Measurements from ENCODE around the gene TUBA1C. TPM values are rescaled to one million over a fixed set of nuclear protein-coding genes. Genes with fewer than 3 reads are reported as not detected.
A peak's percentile ranks its signal among the peaks of the same experiment; 100 is the strongest.

The TUBA1C gene
- total RNA-seq, 4 donors from 2014 or later = 53.9 to 130 (median 72.5) TPM

DNA sequence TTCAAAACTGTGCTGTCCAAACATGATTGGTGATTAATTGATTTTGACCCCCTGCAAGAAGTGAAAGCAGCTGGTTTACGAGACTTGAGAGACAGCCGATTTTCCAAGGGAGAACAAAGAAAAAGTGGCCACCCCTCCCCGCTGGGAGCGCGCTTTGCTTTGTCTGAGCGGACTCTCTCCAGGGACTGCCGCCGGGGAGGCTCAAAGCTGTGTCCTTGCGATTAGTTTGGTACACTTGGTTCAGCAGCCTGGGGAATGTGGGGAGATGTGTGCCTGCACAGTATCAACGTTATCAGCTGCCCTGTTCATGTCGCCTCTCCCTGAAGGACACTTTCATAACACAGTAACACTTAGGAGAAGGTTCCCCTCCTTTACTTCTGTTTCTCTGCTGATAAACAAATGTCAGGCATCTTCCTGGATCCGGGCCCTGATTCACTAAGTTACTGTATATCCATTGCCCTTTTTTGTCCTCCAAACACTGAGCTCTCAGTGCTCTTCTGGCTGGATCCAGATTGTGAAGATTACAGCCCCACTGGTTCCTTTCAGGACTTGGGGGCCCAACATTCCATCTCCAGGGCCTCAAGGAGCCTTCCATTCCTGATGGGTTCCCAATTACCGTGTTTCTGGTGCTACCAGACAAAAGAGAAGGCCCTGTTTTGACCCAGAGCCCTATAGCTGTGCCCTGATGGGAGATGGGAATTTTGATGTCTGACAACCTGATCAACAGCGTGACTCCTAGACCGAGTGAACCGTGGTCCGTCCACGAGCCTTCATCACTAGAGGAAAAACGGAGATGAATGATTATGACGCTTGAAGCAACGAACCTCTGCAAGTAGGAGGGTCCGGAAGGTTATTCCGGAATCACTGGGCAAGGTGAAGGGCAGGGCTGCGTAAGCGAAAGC lies 31.7 kb upstream of the TUBA1C start:
- ATAC-seq = no peak
- intact Hi-C loops (cut with DNase I; ENCODE audit: low total_unique reads) (no loop called here), in situ Hi-C loops (cut with MboI; ENCODE audit: low sequenced_read_pairs in 4 of 4) (loop anchor here in 3 of 4 donors (10.0 to 25.0 kb wide), 3 partner anchors 146 to 168 kb away; partner anchors contain the start of genes DHH (in 1 of the 3), KMT2D (in 1 of the 3) and RHEBL1 (in 1 of the 3))
- Histone ChIP-seq H3K36me3 (no peaks in the 10 kb centered on the region), H3K4me3 (peak overlapping the region in 2 of 4 donors; percentile 2 to 22), H3K27ac (peak overlapping the region; percentile 35 to 44 (median 38)), H3K27me3 (no peaks in the 10 kb centered on the region), H3K4me1 (peaks cover 11 to 13% of the 10 kb centered on the region in 2 donors), H3K9me3 (no peaks in the 10 kb centered on the region)
- DNase-seq = peak in 1 of 2 donors; percentile 17
- TF ChIP-seq, protein P1, sequence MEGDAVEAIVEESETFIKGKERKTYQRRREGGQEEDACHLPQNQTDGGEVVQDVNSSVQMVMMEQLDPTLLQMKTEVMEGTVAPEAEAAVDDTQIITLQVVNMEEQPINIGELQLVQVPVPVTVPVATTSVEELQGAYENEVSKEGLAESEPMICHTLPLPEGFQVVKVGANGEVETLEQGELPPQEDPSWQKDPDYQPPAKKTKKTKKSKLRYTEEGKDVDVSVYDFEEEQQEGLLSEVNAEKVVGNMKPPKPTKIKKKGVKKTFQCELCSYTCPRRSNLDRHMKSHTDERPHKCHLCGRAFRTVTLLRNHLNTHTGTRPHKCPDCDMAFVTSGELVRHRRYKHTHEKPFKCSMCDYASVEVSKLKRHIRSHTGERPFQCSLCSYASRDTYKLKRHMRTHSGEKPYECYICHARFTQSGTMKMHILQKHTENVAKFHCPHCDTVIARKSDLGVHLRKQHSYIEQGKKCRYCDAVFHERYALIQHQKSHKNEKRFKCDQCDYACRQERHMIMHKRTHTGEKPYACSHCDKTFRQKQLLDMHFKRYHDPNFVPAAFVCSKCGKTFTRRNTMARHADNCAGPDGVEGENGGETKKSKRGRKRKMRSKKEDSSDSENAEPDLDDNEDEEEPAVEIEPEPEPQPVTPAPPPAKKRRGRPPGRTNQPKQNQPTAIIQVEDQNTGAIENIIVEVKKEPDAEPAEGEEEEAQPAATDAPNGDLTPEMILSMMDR (IDR thresholded peaks at IDR 0.05 in 4 of 5, conservative IDR thresholded peaks at IDR 0.05 in 1 of 5) = no peak
- no peak for TF ChIP-seq POLR2A (IDR thresholded peaks at IDR 0.05)

DNA sequence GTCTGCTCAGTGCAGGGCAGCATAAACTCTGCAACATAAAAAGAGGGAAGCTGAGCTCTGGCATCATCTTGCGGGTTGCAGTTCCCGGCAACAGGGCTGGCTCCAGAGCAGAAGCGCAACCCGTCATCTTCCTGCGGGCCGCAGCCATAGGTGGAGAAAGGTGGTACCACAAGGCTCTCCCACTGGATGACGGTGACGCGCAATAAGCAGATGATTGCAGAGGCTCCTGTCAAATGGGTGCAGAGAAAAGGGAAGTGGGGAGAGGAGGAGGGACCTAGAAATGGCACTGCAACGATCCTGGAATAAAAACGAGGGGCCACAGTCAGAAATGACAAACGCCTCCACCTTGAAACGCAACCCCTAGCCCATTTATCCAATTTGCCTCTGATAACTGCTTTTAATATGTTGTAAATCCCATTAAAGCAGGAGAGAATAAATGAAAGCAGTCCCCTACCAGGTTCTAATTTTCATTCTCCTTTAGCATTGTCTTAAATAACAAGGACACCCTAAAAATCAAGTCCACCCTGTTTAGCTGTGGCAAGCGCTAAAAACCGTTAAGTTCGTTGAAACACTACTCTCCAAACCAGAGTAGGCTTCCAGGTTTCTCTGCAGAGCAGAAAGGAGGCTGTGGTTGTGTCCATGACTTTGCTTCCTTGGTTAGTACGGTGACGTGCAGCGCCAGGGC lies 30.9 kb upstream of the TUBA1C start:
- H3K27me3 ChIP-seq = no peaks in the 10 kb centered on the region
- no peaks in the 10 kb centered on the region for H3K9me3 ChIP-seq
- peak overlapping the region; percentile 61 to 78 (median 64) for H3K4me3 ChIP-seq
- H3K36me3 ChIP-seq = no peaks in the 10 kb centered on the region
- intact Hi-C loops (cut with DNase I; ENCODE audit: low total_unique reads) = loop anchor here (1.0 to 2.0 kb wide), 3 partner anchors 45 to 171 kb away; partner anchors contain the start of genes TUBA1A and TUBA1B
- peaks cover 11 to 13% of the 10 kb centered on the region in 2 donors for H3K4me1 ChIP-seq
- H3K27ac ChIP-seq = peak overlapping the region; percentile 79 to 91 (median 83)
- in situ Hi-C loops (cut with MboI; ENCODE audit: low sequenced_read_pairs in 4 of 4) = loop anchor here in 3 of 4 donors (10.0 to 25.0 kb wide), 3 partner anchors 147 to 169 kb away; partner anchors contain the start of genes DHH (in 1 of the 3), KMT2D (in 1 of the 3) and RHEBL1 (in 1 of the 3)
- ATAC-seq (no peak), DNase-seq (peak in 1 of 2 donors; percentile 27)
- TF ChIP-seq, protein P1 (IDR thresholded peaks at IDR 0.05 in 4 of 5, conservative IDR thresholded peaks at IDR 0.05 in 1 of 5) = no peak
- TF ChIP-seq POLR2A (IDR thresholded peaks at IDR 0.05) = no peak

GRCh38 chr12:49236423-49236822 lies 28.5 kb upstream of the TUBA1C start:
- H3K9me3 ChIP-seq = no peaks in the 10 kb centered on the region
- peaks cover 11 to 13% of the 10 kb centered on the region in 2 donors for H3K4me1 ChIP-seq
- ATAC-seq (no peak), DNase-seq (no peak)
- in situ Hi-C loops (cut with MboI; ENCODE audit: low sequenced_read_pairs in 4 of 4) (loop anchor here in 3 of 4 donors (10.0 to 25.0 kb wide), 3 partner anchors 149 to 172 kb away; partner anchors contain the start of genes DHH (in 1 of the 3), KMT2D (in 1 of the 3) and RHEBL1 (in 1 of the 3)), intact Hi-C loops (cut with DNase I; ENCODE audit: low total_unique reads) (no loop called here)
- H3K4me3 ChIP-seq = no peak overlapping the region
- no peak overlapping the region for H3K27ac ChIP-seq
- no peaks in the 10 kb centered on the region for H3K27me3 ChIP-seq
- no peak for TF ChIP-seq POLR2A (IDR thresholded peaks at IDR 0.05)
- TF ChIP-seq, protein P1 (IDR thresholded peaks at IDR 0.05 in 4 of 5, conservative IDR thresholded peaks at IDR 0.05 in 1 of 5) = no peak
- no peaks in the 10 kb centered on the region for H3K36me3 ChIP-seq

DNA sequence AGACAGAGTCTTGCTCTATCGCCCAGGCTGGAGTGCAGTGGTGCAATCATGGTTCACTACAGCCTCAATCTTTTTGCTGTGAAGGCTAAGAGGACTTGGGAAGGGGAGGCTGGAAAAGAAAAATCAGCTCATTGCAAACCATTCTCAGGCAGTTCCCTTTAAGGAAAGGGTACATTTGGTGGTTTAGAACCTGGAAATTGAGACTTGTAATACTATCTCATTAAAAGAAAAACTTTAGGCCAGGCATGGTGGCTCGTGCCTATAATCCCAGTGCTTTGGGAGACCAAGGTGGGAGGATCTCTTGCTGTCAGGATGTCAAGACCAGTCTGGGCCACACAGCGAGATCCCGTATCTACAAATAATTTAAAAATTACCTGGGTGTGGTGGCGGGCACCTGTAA lies 21.3 kb upstream of the TUBA1C start:
- no peak for TF ChIP-seq POLR2A (IDR thresholded peaks at IDR 0.05)
- TF ChIP-seq, protein P1 (IDR thresholded peaks at IDR 0.05 in 4 of 5, conservative IDR thresholded peaks at IDR 0.05 in 1 of 5) = no peak
- H3K36me3 ChIP-seq = no peaks in the 10 kb centered on the region
- in situ Hi-C loops (cut with MboI; ENCODE audit: low sequenced_read_pairs in 4 of 4) (loop anchor here in 1 of 4 donors (25.0 kb wide), 1 partner anchor 156 kb away; the partner anchor contains the start of gene DHH), intact Hi-C loops (cut with DNase I; ENCODE audit: low total_unique reads) (no loop called here)
- no peaks in the 10 kb centered on the region for H3K4me1 ChIP-seq
- DNase-seq (no peak), ATAC-seq (no peak)
- H3K27me3 ChIP-seq = no peaks in the 10 kb centered on the region
- peak overlapping the region in 1 of 4 donors; percentile 48 for H3K27ac ChIP-seq
- no peak overlapping the region for H3K4me3 ChIP-seq
- no peaks in the 10 kb centered on the region for H3K9me3 ChIP-seq

Data from gastrocnemius medialis (tissue), 4 donors.